SIG-M5 treated with dmso at 0.1 percent for 504 hours (cell line): ENCODE measurements around the gene TPD52L1.
A peak's percentile ranks its signal among the peaks of the same experiment; 100 is the strongest.

Source experiments
- DNase-seq: peaks from one replicate; lab custom pipeline; 2025; ENCODE audit not compliant: unreplicated experiment; lab: John Stamatoyannopoulos, UW

Gene TPD52L1

DNA sequence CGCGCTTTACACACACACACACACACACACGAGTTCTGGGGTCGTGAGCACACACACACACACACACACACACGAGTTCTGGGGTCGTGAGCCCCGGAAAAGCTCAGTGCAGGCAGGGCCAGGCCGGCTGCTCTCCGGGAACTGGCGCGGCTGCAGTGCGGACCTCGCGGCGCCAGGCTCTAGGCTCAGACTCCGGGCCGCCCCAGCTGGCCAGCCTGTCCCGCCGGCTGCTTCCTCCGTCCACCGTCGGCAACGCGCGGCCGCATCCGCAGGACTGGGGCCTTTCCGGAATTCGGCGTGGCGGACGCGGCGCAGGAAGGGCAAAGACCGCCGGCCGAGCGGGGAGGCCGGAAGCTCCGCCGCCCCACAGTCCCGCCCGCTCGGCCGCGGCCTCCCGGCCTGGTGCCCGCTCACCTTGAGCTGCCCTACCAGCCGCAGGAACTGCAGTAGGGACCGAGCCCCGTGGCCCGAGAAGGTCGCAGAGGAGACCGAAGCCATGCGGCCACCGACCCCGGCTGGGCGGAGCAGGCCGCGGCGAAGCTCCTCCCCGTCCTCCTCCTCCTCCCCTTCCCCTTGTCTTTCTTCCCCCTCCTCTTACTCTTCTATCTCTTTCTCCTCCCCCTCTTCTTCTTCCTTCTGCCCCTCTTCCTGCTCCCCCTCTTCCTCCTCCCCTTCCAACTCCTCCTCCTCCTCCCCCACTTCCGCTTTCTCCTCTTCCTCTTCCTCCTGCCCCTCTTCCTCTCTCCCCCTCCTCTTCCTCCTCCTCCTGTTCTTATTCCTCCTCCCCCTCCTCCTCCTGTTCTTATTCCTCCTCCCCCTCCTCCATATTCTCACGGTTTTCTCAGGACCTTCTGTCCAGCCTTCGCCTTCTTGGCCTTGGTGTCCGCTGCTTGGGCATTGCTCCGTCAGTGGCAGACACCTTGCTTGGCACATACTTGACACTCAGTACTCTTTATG lies 148.1 kb downstream of the TPD52L1 start, which contains the start of gene HDDC2:
Gene HDDC2 (minus strand): TSS at position 533 of the 957 bp plus-strand sequence. CDS start 35 bp downstream, at position 498.
- peak; percentile 55 for DNase-seq

DNA sequence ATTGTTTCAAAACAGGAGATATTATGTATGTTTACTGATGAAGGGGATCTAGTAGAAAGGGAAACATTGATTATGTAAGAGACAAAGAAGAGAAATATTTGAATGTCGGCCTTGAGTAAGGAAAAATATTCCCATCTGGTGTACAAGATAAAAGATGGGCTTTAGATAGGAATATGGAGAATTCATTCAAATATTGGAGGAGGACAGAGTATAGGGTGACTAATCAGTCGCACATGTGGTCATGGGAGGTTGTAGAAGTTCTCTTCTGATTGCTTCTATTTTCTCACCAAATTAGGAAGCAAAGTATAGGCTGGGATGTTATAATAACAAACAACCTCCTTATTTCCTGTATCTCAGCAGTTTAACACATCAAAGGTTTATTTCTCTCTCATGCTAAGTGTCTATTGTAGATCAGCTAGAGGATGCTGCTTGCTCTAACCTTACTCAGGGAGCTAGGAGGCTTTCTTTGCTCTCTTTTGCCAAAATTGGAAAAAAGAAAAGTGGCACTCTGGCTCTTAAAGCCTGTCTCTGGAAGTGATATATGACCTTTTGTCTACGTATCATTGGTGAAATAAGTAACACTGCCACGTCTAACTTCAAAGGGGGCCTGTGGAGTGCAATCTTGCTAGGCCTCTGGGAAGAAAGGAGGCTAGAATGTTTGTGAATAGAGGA lies 149.4 kb downstream of the TPD52L1 start:
- DNase-seq = no peak

- no peak for DNase-seq
Measured at GRCh38 chr6:125303512-125303854, 149.9 kb downstream of the TPD52L1 start.

- DNase-seq = no peak
Measured at GRCh38 chr6:125304970-125305660, 151.5 kb downstream of the TPD52L1 start.

DNA sequence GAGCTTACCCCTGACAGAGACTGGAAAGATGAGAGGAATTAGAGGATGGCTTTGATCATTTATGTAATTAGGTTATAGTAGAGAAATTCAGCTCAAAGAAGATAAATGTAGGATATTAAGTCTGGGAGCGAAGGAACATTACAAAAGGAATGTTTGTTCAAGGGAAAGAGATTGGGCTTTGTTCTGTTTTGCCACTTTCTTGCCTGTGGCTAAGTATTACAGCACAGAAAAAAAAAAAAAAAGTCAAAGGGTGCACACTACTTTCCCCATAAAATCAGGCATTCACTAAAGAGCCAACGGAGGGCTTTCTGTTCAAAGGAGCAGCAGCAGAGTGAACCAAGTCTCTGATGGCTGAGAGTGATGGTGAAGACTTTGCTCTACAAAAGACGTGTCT lies 153.2 kb downstream of the TPD52L1 start:
- DNase-seq = no peak

DNA sequence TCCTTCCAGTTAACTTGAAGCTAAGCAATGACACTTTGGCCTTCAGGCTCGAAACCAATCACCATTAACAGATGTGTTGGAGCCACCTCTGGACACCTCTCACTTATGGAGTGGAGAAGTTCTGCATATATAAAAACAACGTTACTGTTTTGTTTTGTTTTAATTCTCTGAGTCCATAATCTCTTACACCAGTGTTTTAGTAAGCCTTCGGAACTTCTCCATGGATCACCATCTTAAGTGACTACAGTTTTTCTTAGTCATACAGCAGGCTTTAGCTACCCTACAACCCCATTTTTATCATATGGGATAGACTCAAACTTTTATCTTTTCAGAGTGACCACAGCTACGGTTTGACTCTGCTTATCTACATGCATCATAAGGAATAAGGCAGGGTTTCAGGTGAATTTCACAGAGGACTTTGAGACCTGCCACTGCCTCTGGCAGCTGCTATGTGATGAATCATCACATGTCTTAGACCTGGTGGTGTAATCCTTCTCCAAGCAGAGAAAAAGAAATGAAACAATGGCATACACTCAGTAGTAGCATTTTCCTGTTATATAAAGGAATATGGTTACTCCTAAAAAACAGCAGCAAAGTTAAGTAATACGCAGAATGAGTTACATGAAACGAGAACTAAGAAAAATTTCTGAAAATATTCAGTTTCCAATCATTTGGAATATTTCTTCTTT lies 153.7 kb downstream of the TPD52L1 start:
- DNase-seq = no peak

- DNase-seq = no peak
Measured at GRCh38 chr6:125307964-125308615, 154.5 kb downstream of the TPD52L1 start.

GRCh38 chr6:125310994-125311649 lies 157.5 kb downstream of the TPD52L1 start:
- DNase-seq = peak; percentile 69

DNA sequence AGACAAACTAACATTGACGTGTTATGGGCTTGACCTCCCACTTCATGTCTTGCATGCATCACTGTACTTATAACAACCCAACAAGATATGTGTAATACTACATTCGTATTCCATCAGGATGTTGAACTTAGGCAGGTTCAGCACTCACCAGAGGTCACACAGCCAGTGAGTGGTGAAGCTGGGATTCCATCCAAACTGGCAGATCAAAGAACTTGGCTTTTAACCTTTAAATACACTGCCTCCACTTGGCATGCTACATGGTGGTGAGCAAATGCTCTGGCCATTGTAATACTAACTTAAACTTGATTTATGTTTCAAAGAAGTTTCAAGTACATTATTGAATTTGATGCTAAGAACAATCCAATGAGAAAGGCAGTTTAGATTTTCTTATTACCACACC lies 158.9 kb downstream of the TPD52L1 start:
- no peak for DNase-seq

DNA sequence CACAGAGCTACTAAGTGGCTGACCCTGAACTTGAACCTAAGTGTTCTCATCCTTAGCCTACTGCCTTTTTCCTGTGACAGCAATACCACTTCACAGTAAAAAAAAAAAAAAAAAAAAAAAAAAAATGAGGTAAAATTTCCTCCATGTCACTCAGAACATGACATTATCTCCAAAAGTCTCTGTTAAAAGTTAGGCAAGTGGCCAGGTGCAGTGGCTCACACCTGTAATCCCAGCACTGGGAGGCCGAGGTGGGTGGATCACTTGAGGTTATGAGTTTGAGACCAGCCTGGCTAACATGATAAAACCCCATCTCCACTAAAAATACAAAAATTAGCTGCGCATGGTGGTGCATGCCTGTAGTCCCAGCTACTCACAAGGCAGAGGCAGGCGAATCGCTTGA lies 159.4 kb downstream of the TPD52L1 start:
- no peak for DNase-seq
